HTR-8/SVneo (cell line): ENCODE data around the gene INTS6.

Source experiments
- DNase-seq: peaks from one replicate; pipeline ENCODE4 v3.0.0; 2011; ENCODE audit warnings: low spot score, mixed read lengths; ENCODE audit not compliant: insufficient read length
- FAIRE-seq: peaks from 2 replicates; lab custom pipeline; 2011; peaks lifted over from hg19 to GRCh38; lab: Jason Lieb, UNC

The INTS6 gene

DNA sequence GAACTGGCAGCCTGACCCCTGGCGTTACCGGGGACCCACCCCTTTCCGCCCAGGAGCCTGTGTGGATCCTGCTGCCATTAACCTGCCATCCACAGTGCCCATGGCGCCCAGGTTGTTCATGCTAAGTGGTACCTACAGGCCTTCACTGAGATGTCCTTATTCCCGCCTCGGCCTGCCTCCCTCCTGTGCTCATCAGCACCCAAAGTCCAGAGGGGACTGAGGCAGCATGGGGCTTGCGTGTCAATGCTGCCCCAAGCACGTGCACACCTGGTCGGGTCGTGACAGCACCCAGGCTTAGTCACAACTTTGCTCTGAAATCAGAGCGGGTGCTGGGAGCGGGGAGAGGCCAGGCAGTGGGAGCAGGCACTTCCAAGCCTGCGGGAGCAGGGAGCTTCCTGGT lies 3.7 kb upstream of the INTS6 start:
- FAIRE-seq (no peak), DNase-seq (no peak)

- DNase-seq (no peak), FAIRE-seq (no peak)
Measured at GRCh38 chr13:51455532-51455931, 2.7 kb upstream of the INTS6 start.

GRCh38 chr13:51453959-51454703 lies 1.3 kb upstream of the INTS6 start:
- FAIRE-seq (no peak), DNase-seq (peak; percentile 2)

- FAIRE-seq (peak; percentile 89), DNase-seq (no peak)
Measured at GRCh38 chr13:51453207-51453958, 547 bp upstream of the INTS6 start.

- peak; percentile 37 for DNase-seq
- FAIRE-seq = no peak
Measured at GRCh38 chr13:51451467-51452360, 1.1 kb downstream of the INTS6 start.

GRCh38 chr13:51451134-51451466 lies 1.7 kb downstream of the INTS6 start:
- no peak for DNase-seq
- FAIRE-seq = no peak

DNA sequence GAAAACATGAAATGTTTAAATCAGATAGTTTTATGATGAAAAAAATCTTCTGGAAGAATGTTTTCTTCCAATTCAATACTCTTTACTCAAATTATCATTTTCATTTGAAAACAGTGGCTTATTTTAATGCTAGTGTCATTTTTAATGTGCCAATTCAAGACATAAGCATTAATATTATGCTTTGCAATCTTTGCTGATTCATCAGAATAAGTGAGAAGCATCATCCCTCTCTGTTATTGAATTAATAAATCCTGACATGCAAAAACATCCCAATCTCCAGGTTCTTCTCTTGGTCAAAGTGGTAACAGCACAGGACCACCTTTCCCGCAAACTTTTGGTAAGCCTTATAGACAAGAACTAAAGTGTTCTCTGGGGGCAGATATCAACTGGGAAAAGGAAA lies 3.8 kb downstream of the INTS6 start:
- FAIRE-seq (no peak), DNase-seq (no peak)

- peak; percentile 7 for DNase-seq
Measured at GRCh38 chr13:51444922-51445321, 7.9 kb downstream of the INTS6 start.

GRCh38 chr13:51440381-51440780 lies 12.5 kb downstream of the INTS6 start:
- FAIRE-seq (no peak), DNase-seq (no peak)

More at GRCh38 chr13:51444922-51445321, 7.9 kb downstream of the INTS6 start:
- FAIRE-seq = no peak

DNA sequence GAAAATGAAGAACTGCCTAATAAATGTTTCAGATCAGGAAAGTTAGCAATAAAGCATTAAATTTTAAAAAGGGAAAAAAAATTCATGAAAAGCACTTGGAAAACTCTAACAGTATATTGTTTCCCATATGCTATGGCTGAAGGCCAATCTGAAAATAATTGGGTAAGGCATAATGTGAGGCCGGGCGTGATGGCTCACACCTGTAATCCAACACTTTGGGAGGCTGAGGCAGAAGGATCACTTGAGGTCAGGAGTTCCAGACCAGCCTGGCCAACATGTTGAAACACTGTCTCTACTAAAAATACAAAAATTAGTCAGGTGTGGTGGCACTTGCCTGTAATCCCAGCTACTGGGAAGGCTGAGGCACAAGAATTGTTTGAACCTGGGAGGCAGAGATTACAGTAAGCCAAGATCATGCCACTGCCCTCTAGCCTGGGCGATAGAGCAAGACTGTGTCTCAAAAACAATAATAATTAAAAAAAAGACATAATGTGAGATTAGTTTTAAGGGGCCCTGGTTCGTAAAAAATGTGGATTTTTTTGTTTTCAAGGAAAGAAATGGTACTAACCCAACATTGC lies 15.2 kb downstream of the INTS6 start:
- FAIRE-seq = no peak
- no peak for DNase-seq

DNA sequence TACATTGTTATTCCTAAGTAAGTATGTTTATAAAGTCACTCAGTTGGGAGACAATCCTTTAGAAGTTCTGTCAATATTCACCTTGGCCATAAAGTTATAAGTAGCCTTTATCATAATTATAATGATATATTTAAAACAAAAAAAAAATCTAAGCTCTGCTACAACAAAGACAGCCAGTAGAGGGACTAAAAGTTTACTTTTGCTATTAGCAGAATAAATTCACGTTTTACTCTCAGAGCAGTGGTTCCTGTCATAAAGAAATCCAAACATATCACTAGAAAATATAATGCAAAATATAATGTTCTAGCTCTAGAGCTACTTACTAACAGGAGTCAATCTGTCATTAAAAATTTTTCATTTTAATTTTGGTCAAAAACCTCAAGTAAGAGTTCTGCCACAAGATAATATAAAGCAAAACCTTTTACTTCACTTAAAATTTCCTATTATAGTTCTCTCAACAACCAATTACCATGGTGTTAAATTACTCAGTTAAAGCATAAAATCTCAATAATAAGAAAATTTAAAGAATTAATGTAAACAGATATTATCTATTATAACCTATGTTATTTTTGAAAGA lies 17.7 kb downstream of the INTS6 start:
- FAIRE-seq (no peak), DNase-seq (peak; percentile 2)

- FAIRE-seq (no peak), DNase-seq (no peak)
Measured at GRCh38 chr13:51432576-51432975, 20.3 kb downstream of the INTS6 start.

DNA sequence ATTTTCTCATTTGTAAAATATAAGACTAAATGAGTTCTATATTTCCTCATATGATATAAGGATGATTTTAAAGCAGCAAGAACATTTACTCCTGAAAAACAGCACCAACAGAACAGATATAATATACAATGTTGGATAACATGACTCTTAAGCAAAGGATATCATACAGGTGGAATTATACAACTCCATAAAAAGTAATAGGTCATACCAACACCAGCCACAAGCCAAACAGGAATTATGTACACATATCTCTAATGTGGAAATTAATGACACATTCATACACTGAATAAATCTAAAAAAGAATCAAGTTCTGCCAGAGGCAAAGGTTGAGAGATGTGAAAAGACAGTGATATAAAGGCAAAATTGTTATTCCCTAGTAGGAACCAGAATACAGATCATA lies 25.9 kb downstream of the INTS6 start:
- FAIRE-seq (no peak), DNase-seq (no peak)

DNA sequence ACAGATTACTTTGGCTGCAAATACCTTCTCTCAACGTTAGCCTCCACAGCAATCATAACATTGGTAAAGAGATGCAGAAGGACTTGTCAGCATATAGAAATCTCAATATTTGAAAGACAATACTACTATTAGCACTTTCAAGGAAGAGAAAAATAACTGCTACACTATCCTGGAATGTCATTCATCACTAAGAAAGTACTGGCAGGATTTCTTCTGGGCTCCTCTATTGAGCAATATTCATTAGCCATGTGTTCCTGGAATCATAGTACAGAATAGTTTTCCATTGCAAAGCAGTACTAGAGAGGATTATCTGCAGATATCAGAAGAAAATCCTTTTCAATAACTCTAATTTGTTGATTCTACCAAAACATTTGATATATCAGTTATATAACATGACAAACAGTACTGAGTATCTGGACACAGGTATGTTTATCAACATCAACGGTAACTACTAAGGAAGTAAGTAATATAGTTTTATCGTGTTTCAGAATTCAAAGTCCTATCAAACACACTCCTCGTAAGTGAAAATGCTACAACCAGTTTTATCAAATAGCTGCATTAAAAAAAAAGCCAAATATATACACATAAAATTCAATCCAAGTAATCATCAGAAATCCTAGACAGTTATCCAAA lies 27.3 kb downstream of the INTS6 start:
- FAIRE-seq (no peak), DNase-seq (no peak)

GRCh38 chr13:51423766-51424165 lies 29.1 kb downstream of the INTS6 start:
- no peak for FAIRE-seq
- no peak for DNase-seq

GRCh38 chr13:51422484-51422883 lies 30.4 kb downstream of the INTS6 start:
- DNase-seq (no peak), FAIRE-seq (no peak)

DNA sequence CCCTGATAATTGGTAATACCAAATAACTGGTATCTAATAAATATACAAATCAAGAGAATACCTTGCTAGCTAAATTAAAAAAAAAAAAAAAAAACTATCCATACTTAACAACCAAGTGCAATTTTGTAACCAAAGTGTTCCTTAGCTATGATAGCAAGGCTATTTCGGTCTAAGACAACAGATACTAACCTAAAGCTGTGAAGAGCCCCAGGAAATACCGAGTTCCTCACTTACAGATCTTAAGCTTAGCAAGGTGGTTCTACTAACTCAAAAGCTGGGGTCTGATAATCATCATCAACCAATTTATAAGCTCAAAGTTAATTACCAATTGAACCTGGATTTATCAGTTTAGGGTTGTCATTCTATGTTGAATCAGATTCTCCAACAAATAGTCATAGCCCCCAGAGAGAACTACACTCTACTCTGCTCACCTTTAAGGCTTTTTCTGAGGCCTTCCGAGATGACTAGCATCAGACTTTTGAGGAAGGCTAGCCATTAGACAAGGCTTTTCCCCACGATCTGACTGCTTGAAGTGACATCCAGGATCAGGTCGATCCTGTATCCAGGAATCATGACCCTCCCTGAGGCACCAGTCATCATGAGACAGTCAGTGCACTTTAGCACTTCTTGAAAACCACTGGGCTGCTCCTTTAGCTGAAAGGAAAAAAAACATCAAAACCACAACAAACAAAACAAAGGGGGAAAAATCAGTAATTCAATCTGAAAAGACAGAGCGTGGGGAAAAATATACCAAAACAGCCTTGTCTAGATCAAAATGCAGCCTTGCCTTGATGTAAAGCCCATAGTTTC lies 31.9 kb downstream of the INTS6 start:
- no peak for FAIRE-seq

GRCh38 chr13:51419001-51419636 lies 33.7 kb downstream of the INTS6 start:
- DNase-seq (no peak), FAIRE-seq (no peak)

More for the DNA sequence above, 31.9 kb downstream of the INTS6 start:
- no peak for DNase-seq
